ENCODE results near the gene DISC1. TPM values are rescaled to one million over a fixed set of nuclear protein-coding genes. Genes with fewer than 3 reads are reported as not detected.
"Not testable (repeated sequence)": the region's sequence is repeated elsewhere in the genome, so short reads cannot be mapped to it uniquely, and the experiment has no call there.

DISC1 gene
- total RNA-seq, 1 experiment from 2014 or later = 1.8 TPM

GRCh38 chr1:231658223-231658622, 31.6 kb downstream of the DISC1 start:
- POLR2A ChIA-PET = not testable (repeated sequence)

GRCh38 chr1:231660198-231660597, 33.6 kb downstream of the DISC1 start:
- Histone ChIP-seq H3K4me2 (ENCODE audit: low read length) (no peak overlapping the region), H3K9me3 (ENCODE audit: control insufficient read depth in 1 of 2, insufficient read depth in 1 of 2, low read depth in 1 of 2, low read length in 2 of 2) (no peaks in the 10 kb centered on the region), H3K79me2 (ENCODE audit: insufficient read depth, low read length) (no peaks in the 10 kb centered on the region), H3K27ac (ENCODE audit: low read depth, low read length) (no peak overlapping the region), H3K4me3 (replicated peaks in 1 of 2; ENCODE audit: low read depth in 1 of 2, low read length in 2 of 2) (no peak overlapping the region), H3K4me1 (ENCODE audit: control insufficient read depth in 1 of 2, insufficient read depth in 2 of 2, low read length in 2 of 2) (no peaks in the 10 kb centered on the region), H3K36me3 (ENCODE audit: control insufficient read depth in 1 of 2, insufficient read depth in 2 of 2, low read length in 2 of 2) (no peaks in the 10 kb centered on the region), H2AFZ (ENCODE audit: low read depth, low read length, poor library complexity, severe bottlenecking) (no peak overlapping the region), H4K20me1 (ENCODE audit: insufficient read depth) (no peaks in the 10 kb centered on the region), H3K9ac (ENCODE audit: low read length) (no peak overlapping the region), H3K27me3 (ENCODE audit: insufficient read depth, low read length) (no peaks in the 10 kb centered on the region), H3K9me2 (ENCODE audit: insufficient read depth) (no peaks in the 10 kb centered on the region)
- ATAC-seq (no peak), DNase-seq (ENCODE audit: low read depth, low spot score) (no peak)
- no TSS peak for BruUV-seq (replicated peaks)
- intact Hi-C loops (cut with micrococcal nuclease) = no loop called here
- CTCF ChIA-PET = no interaction called here
- no peak for TF ChIP-seq ATF3 (IDR thresholded peaks at IDR 0.05)
- no peak for TF ChIP-seq ZBTB33 (IDR thresholded peaks at IDR 0.05; ENCODE audit: extremely low read depth, insufficient replicate concordance, low read length)
- no peak for TF ChIP-seq YY1 (IDR thresholded peaks at IDR 0.05; ENCODE audit: extremely low read depth, insufficient replicate concordance, low read depth, low read length)
- TF ChIP-seq EZH2 (IDR thresholded peaks at IDR 0.05) = no peak
- no peak for TF ChIP-seq RAD21 (IDR thresholded peaks at IDR 0.05; ENCODE audit: low read depth)
- no peak for TF ChIP-seq ZNF274 (IDR thresholded peaks at IDR 0.05; ENCODE audit: low read depth, low read length)
- no peak for TF ChIP-seq FOSL1 (IDR thresholded peaks at IDR 0.05; ENCODE audit: low read depth)
- RAD21 ChIA-PET (ENCODE audit: low non-redundant PET in 1 of 2, low total read pairs in 2 of 2, uncharacterized antibody in 2 of 2, unreplicated experiment in 2 of 2) = no interaction called here
- POLR2A ChIA-PET = no interaction called here

More at GRCh38 chr1:231658223-231658622, 31.6 kb downstream of the DISC1 start:
- intact Hi-C loops (cut with micrococcal nuclease); H3K9me3 ChIP-seq (ENCODE audit: control insufficient read depth in 1 of 2, insufficient read depth in 1 of 2, low read depth in 1 of 2, low read length in 2 of 2); H4K20me1 ChIP-seq (ENCODE audit: insufficient read depth); H3K27me3 ChIP-seq (ENCODE audit: insufficient read depth, low read length); BruUV-seq (replicated peaks); H3K27ac ChIP-seq (ENCODE audit: low read depth, low read length); H3K4me2 ChIP-seq (ENCODE audit: low read length); DNase-seq (ENCODE audit: low read depth, low spot score); H3K36me3 ChIP-seq (ENCODE audit: control insufficient read depth in 1 of 2, insufficient read depth in 2 of 2, low read length in 2 of 2); H3K9ac ChIP-seq (ENCODE audit: low read length); H3K79me2 ChIP-seq (ENCODE audit: insufficient read depth, low read length); H2AFZ ChIP-seq (ENCODE audit: low read depth, low read length, poor library complexity, severe bottlenecking); H3K4me3 ChIP-seq (replicated peaks in 1 of 2; ENCODE audit: low read depth in 1 of 2, low read length in 2 of 2); RAD21 ChIA-PET (ENCODE audit: low non-redundant PET in 1 of 2, low total read pairs in 2 of 2, uncharacterized antibody in 2 of 2, unreplicated experiment in 2 of 2); CTCF ChIA-PET; ATAC-seq; H3K4me1 ChIP-seq (ENCODE audit: control insufficient read depth in 1 of 2, insufficient read depth in 2 of 2, low read length in 2 of 2); H3K9me2 ChIP-seq (ENCODE audit: insufficient read depth): not testable (repeated sequence)
